ENCODE measurements around the gene PSMD3.

- no peak for TF ChIP-seq ZBTB26 (CRISPR knock-in tag; IDR thresholded peaks at IDR 0.05)
- TF ChIP-seq CTCF (IDR thresholded peaks at IDR 0.05 in 2 of 3, conservative IDR thresholded peaks at IDR 0.05 in 1 of 3; ENCODE audit: insufficient read depth in 2 of 3, low read depth in 1 of 3, low read length in 3 of 3) = no peak
- no peak for TF ChIP-seq KDM1A (IDR thresholded peaks at IDR 0.05)
- no peak for TF ChIP-seq POLR2A (conservative IDR thresholded peaks at IDR 0.05)
- TF ChIP-seq BRCA1 (IDR thresholded peaks at IDR 0.05) = no peak
- TF ChIP-seq BRCA1 (CRISPR knock-in tag; IDR thresholded peaks at IDR 0.05) = no peak
- no peak for TF ChIP-seq ZNF699 (CRISPR knock-in tag; IDR thresholded peaks at IDR 0.05; ENCODE audit: insufficient replicate concordance)
- no peak for TF ChIP-seq PATZ1 (CRISPR knock-in tag; IDR thresholded peaks at IDR 0.05; ENCODE audit: borderline replicate concordance)
Measured at GRCh38 chr17:39973496-39973895, 7.1 kb upstream of the PSMD3 start.

Measured in K562 (cell line).